Kidney capillary endothelial cell (primary cell): ENCODE results near the gene P2RX4.
A peak's percentile ranks its signal among the peaks of the same experiment; 100 is the strongest.
"Not testable (repeated sequence)": the region's sequence is repeated elsewhere in the genome, so short reads cannot be mapped to it uniquely, and the experiment has no call there.

Source experiments
- DNase-seq: peaks from one replicate; pipeline ENCODE4 v3.0.0-alpha.2; 2018; ENCODE audit warnings: low spot score

P2RX4 gene

GRCh38 chr12:121277374-121277759 lies 67.4 kb downstream of the P2RX4 start:
- no peak for DNase-seq

GRCh38 chr12:121278169-121279070 lies 68.5 kb downstream of the P2RX4 start:
- no peak for DNase-seq

GRCh38 chr12:121279071-121279375 lies 69.1 kb downstream of the P2RX4 start:
- DNase-seq: peak; percentile 63

- DNase-seq: peak; percentile 69
Observed at GRCh38 chr12:121279507-121279915, 69.6 kb downstream of the P2RX4 start.

GRCh38 chr12:121280531-121280930 lies 70.6 kb downstream of the P2RX4 start:
- not testable (repeated sequence) for DNase-seq

GRCh38 chr12:121281116-121281515 lies 71.2 kb downstream of the P2RX4 start:
- DNase-seq: not testable (repeated sequence)

- DNase-seq: no peak
Observed at GRCh38 chr12:121282072-121282742, 72.3 kb downstream of the P2RX4 start.

- not testable (repeated sequence) for DNase-seq
Observed at GRCh38 chr12:121282910-121283309, 73.0 kb downstream of the P2RX4 start.

- no peak for DNase-seq
Observed at GRCh38 chr12:121283388-121283787, 73.5 kb downstream of the P2RX4 start.
